GM19438 (cell line): ENCODE results near the gene CLP1.
A peak's percentile ranks its signal among the peaks of the same experiment; 100 is the strongest.
"Not testable (repeated sequence)": the region's sequence is repeated elsewhere in the genome, so short reads cannot be mapped to it uniquely, and the experiment has no call there.

ENCODE experiments used
- ATAC-seq: cut with Tn5 transposase; IDR thresholded peaks from one replicate; pipeline ENCODE4 v1.9.1; 2021; ENCODE audit warnings: low read depth; ENCODE audit not compliant: unreplicated experiment

CLP1 gene

GRCh38 chr11:57659669-57660068 lies 2.1 kb downstream of the CLP1 start:
- no peak for ATAC-seq

- no peak for ATAC-seq
Measured at GRCh38 chr11:57662893-57663292, 5.3 kb downstream of the CLP1 start.

DNA sequence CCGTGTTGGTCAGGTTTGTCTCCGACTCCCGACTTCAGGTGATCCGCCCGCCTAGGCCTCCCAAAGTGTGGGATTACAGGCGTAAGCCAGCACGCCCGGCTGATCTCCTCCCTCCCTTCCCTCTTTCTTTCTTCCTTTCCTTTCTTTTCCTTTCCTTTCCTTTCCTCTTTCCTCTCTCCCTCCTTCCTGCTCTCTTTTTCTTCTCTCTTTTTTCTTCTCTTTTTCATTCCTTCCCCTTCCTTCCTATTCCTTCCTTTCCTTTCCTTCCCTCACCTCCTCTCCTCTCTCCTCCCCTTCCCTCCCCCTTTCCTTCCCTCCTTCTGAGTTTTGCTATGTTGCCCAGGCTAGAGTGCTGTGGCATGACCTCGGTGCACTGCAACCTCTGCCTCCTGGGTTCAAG lies 6.4 kb downstream of the CLP1 start:
- ATAC-seq = no peak

- peak; percentile 67 for ATAC-seq
Measured at GRCh38 chr11:57667117-57667735, 9.7 kb downstream of the CLP1 start.

GRCh38 chr11:57667736-57668433 lies 10.3 kb downstream of the CLP1 start, which contains the start of gene ZDHHC5:
Gene ZDHHC5 (plus strand): TSS chr11:57668114. CDS start chr11:57673091, 4,977 bp downstream.
- ATAC-seq = peak; percentile 81

DNA sequence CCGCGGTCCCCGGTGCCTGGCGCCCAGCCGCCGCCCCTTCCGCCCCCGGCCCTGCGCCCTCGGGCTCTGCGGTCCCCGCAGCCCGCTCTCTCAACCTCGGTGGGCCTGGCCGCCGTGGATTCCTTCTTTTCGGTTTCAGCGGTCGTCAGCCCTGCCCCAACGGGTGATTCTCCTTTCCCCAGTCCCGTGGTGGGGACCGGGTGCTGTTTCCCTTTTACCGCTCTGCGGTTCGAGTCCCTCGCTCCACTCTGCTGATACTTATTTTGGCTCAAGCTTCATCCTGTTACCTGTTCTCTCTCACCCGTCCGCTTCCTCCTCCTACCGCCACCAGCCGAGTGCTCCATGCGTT lies 10.8 kb downstream of the CLP1 start:
- ATAC-seq = peak; percentile 5

GRCh38 chr11:57674251-57674650 lies 16.7 kb downstream of the CLP1 start:
- ATAC-seq = no peak

DNA sequence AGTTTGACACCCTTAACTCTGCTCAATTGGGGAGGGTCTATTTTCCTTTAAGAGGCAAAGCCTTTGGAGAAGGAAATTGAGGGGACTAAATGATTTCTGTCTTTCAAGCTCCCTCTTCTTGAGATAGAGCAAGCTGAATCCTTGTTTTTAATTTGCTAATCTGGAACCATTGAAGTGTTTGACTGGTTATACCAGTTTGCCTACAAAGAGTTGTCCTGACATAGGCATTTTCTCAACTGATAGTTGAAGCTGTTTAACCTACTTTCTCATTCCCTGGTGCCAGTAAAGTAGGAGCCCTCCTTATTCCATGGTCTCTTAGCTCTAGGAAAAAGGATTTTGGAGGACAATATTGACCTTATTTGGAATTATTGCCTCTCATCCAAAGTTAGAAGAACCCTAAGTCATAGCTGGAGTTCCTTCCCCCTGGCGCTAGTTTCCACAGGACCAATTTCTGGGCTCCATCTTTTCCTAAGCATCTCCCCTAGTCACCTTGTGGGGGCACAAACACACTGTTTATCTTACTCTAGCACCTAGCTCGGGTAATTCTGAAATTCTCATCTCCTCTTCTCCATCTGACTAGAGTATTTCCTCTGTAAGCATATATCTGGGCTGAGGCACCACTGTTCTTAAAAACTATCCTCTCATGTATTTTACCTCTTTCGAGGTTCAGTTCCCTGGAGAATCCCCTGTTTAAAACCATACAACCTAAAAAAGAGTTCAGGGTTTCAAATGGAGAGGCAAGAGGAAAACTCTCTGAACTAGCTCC lies 17.8 kb downstream of the CLP1 start:
- no peak for ATAC-seq

GRCh38 chr11:57679396-57679795 lies 21.8 kb downstream of the CLP1 start:
- no peak for ATAC-seq

- peak; percentile 21 for ATAC-seq
Measured at GRCh38 chr11:57680552-57680874, 23.0 kb downstream of the CLP1 start.

DNA sequence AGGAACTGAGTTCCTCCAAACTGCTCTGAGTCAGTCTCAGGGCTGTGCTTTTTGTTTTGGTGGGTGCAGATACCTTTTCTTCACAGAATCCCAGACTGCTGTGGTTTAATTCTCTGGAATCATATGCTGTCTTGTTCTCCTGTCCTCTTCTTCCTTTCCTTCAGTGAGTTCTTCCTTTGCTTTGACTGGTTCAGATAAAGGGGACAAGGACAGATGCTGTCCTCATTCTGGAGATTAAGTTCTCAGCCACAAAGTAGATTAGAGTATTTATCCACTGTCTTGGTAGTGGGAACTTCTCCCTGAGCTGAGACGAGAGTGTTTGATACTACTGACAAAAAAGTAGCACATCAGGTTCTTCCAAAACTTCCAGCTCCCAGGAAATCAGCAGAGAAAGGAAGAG lies 23.6 kb downstream of the CLP1 start:
- no peak for ATAC-seq

- not testable (repeated sequence) for ATAC-seq
Measured at GRCh38 chr11:57690474-57690873, 32.9 kb downstream of the CLP1 start.

- ATAC-seq = no peak
Measured at GRCh38 chr11:57698843-57699365, 41.3 kb downstream of the CLP1 start.

- ATAC-seq = no peak
Measured at GRCh38 chr11:57699813-57700212, 42.3 kb downstream of the CLP1 start.

GRCh38 chr11:57700425-57700824 lies 42.9 kb downstream of the CLP1 start:
- ATAC-seq = no peak

GRCh38 chr11:57703341-57703740 lies 45.8 kb downstream of the CLP1 start:
- no peak for ATAC-seq

DNA sequence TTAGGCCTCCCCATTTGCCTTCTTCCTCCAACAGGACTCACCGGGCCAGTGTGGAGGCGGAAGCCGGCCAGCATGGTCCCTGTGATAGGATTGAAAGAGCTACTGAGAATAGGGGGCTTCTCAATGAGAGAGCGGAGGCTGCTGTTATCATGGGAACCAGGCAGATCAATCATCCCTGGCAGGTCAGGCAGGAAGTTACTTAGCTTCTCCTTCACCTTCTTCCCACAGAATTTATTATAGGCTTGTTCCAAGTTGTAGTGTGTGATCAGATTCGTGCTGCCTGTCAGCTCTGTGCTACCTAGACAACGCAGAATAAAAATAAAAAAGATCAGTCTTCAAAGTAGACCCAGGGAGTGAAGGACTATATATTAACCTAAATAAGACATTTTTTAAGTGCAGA lies 47.4 kb downstream of the CLP1 start:
- ATAC-seq = no peak

- ATAC-seq = not testable (repeated sequence)
Measured at GRCh38 chr11:57705432-57705831, 47.9 kb downstream of the CLP1 start.

- no peak for ATAC-seq
Measured at GRCh38 chr11:57709802-57710367, 52.3 kb downstream of the CLP1 start.
